ENCODE data around the gene CTDSP1.

The CTDSP1 gene

GRCh38 chr2:218383892-218384519, 15.7 kb upstream of the CTDSP1 start:
- no peak for DNase-seq

GRCh38 chr2:218384975-218385374, 14.7 kb upstream of the CTDSP1 start:
- DNase-seq: no peak

- DNase-seq: no peak
Measured at GRCh38 chr2:218386505-218387368, 12.9 kb upstream of the CTDSP1 start.

- DNase-seq: no peak
Measured at GRCh38 chr2:218387369-218388194, 12.1 kb upstream of the CTDSP1 start.

- no peak for DNase-seq
Measured at GRCh38 chr2:218389333-218390150, 10.1 kb upstream of the CTDSP1 start.

- no peak for DNase-seq
Measured at GRCh38 chr2:218391202-218391601, 8.5 kb upstream of the CTDSP1 start.

GRCh38 chr2:218392459-218392858, 7.2 kb upstream of the CTDSP1 start:
- DNase-seq: no peak

GRCh38 chr2:218392891-218393462, 6.7 kb upstream of the CTDSP1 start:
- DNase-seq: no peak

GRCh38 chr2:218393750-218394290, 5.8 kb upstream of the CTDSP1 start:
- no peak for DNase-seq

- DNase-seq: no peak
Measured at GRCh38 chr2:218394298-218395089, 5.2 kb upstream of the CTDSP1 start.

- no peak for DNase-seq
Measured at GRCh38 chr2:218395090-218395444, 4.6 kb upstream of the CTDSP1 start.

- DNase-seq: no peak
Measured at GRCh38 chr2:218395456-218395825, 4.2 kb upstream of the CTDSP1 start.

- DNase-seq: peak; percentile 89 to 93
Measured at GRCh38 chr2:218395826-218396687, 3.6 kb upstream of the CTDSP1 start.

GRCh38 chr2:218396688-218397462, 2.8 kb upstream of the CTDSP1 start:
- peak in 1 of 2 experiments; percentile 54 for DNase-seq

GRCh38 chr2:218397463-218397819, 2.2 kb upstream of the CTDSP1 start:
- DNase-seq: no peak

- DNase-seq: no peak
Measured at GRCh38 chr2:218397820-218398436, 1.7 kb upstream of the CTDSP1 start.

- DNase-seq: peak; percentile 52 to 58
Measured at GRCh38 chr2:218398437-218399390, 954 bp upstream of the CTDSP1 start.

Measured in stimulated activated CD4-positive, alpha-beta T cell treated with anti-CD3 and anti-CD28 coated beads, Interleukin-4, amount 100 ng/mL, for 4 hours (primary cell).